ENCODE measurements around the gene POLN. TPM values are rescaled to one million over a fixed set of nuclear protein-coding genes. Genes with fewer than 3 reads are reported as not detected.

The POLN gene
- total RNA-seq, 3 donors from 2014 or later (not counting 1 experiment from before 2014, with no cell fraction given): 2.6 to 6.9 (median 3.3) TPM

GRCh38 chr4:2045518-2045951, 196.4 kb downstream of the POLN start:
- Mint-ChIP-seq H3K4me3 (no peak overlapping the region), H3K4me1 (no peaks in the 10 kb centered on the region), H3K27me3 (ENCODE audit: low read depth in 2 of 2) (peaks cover 8 to 15% of the 10 kb centered on the region in 2 donors), H3K36me3 (no peaks in the 10 kb centered on the region), H3K27ac (no peak overlapping the region), H3K9me3 (no peaks in the 10 kb centered on the region)
- 73% methylated on average over 11 of the region's 11 CpGs for WGBS (ENCODE audit: insufficient coverage)
- DNase-seq (no peak), ATAC-seq (no peak)
- Histone ChIP-seq H3K4me1 (ENCODE audit: control insufficient read depth, insufficient read depth, low read length) (peaks cover 18% of the 10 kb centered on the region), H3K36me3 (ENCODE audit: control insufficient read depth, insufficient read depth, low read length) (no peaks in the 10 kb centered on the region), H3K9me3 (ENCODE audit: control insufficient read depth, insufficient read depth, low read length) (no peaks in the 10 kb centered on the region), H3K27ac (ENCODE audit: low read length) (no peak overlapping the region), H3K4me3 (ENCODE audit: low read length) (no peak overlapping the region), H3K27me3 (ENCODE audit: control insufficient read depth, insufficient read depth, low read length) (peaks cover 5% of the 10 kb centered on the region)
- intact Hi-C loops (cut with micrococcal nuclease): no loop called here
- TF ChIP-seq, protein P1, sequence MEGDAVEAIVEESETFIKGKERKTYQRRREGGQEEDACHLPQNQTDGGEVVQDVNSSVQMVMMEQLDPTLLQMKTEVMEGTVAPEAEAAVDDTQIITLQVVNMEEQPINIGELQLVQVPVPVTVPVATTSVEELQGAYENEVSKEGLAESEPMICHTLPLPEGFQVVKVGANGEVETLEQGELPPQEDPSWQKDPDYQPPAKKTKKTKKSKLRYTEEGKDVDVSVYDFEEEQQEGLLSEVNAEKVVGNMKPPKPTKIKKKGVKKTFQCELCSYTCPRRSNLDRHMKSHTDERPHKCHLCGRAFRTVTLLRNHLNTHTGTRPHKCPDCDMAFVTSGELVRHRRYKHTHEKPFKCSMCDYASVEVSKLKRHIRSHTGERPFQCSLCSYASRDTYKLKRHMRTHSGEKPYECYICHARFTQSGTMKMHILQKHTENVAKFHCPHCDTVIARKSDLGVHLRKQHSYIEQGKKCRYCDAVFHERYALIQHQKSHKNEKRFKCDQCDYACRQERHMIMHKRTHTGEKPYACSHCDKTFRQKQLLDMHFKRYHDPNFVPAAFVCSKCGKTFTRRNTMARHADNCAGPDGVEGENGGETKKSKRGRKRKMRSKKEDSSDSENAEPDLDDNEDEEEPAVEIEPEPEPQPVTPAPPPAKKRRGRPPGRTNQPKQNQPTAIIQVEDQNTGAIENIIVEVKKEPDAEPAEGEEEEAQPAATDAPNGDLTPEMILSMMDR (IDR thresholded peaks at IDR 0.05): no peak

GRCh38 chr4:2044542-2045517, 197.1 kb downstream of the POLN start:
- WGBS (ENCODE audit: insufficient coverage): 94% methylated on average over 18 of the region's 18 CpGs
- ATAC-seq (no peak), DNase-seq (no peak)
- Mint-ChIP-seq H3K27ac (no peak overlapping the region), H3K4me1 (no peaks in the 10 kb centered on the region), H3K27me3 (ENCODE audit: low read depth in 2 of 2) (peaks cover 12 to 17% of the 10 kb centered on the region in 2 donors), H3K4me3 (no peak overlapping the region), H3K36me3 (no peaks in the 10 kb centered on the region), H3K9me3 (no peaks in the 10 kb centered on the region)
- no peak overlapping the region for H3K4me3 ChIP-seq (ENCODE audit: low read length)
- intact Hi-C loops (cut with micrococcal nuclease): no loop called here
- TF ChIP-seq, protein P1 (IDR thresholded peaks at IDR 0.05): no peak
- no peaks in the 10 kb centered on the region for H3K9me3 ChIP-seq (ENCODE audit: control insufficient read depth, insufficient read depth, low read length)
- H3K4me1 ChIP-seq (ENCODE audit: control insufficient read depth, insufficient read depth, low read length): peaks cover 18% of the 10 kb centered on the region
- no peak overlapping the region for H3K27ac ChIP-seq (ENCODE audit: low read length)
- no peaks in the 10 kb centered on the region for H3K36me3 ChIP-seq (ENCODE audit: control insufficient read depth, insufficient read depth, low read length)
- peaks cover 5% of the 10 kb centered on the region for H3K27me3 ChIP-seq (ENCODE audit: control insufficient read depth, insufficient read depth, low read length)

- H3K27ac Mint-ChIP-seq: no peak overlapping the region
- WGBS (ENCODE audit: insufficient coverage): 93% methylated on average over 6 of the region's 6 CpGs
Observed at GRCh38 chr4:2044119-2044485, 197.8 kb downstream of the POLN start.

More at GRCh38 chr4:2044119-2044485, 197.8 kb downstream of the POLN start:
- TF ChIP-seq, protein P1 (IDR thresholded peaks at IDR 0.05): no peak
- no peak for ATAC-seq
- Histone ChIP-seq H3K9me3 (ENCODE audit: control insufficient read depth, insufficient read depth, low read length) (no peaks in the 10 kb centered on the region), H3K36me3 (ENCODE audit: control insufficient read depth, insufficient read depth, low read length) (no peaks in the 10 kb centered on the region), H3K27me3 (ENCODE audit: control insufficient read depth, insufficient read depth, low read length) (peaks cover 5% of the 10 kb centered on the region), H3K4me1 (ENCODE audit: control insufficient read depth, insufficient read depth, low read length) (peaks cover 18% of the 10 kb centered on the region), H3K4me3 (ENCODE audit: low read length) (no peak overlapping the region), H3K27ac (ENCODE audit: low read length) (no peak overlapping the region)
- H3K36me3 Mint-ChIP-seq: no peaks in the 10 kb centered on the region
- H3K9me3 Mint-ChIP-seq: no peaks in the 10 kb centered on the region
- DNase-seq: no peak
- intact Hi-C loops (cut with micrococcal nuclease): no loop called here
- peak overlapping the region; percentile 56 for H3K4me3 Mint-ChIP-seq
- peaks cover 16 to 19% of the 10 kb centered on the region in 2 donors for H3K27me3 Mint-ChIP-seq (ENCODE audit: low read depth in 2 of 2)
- H3K4me1 Mint-ChIP-seq: no peaks in the 10 kb centered on the region

Data from natural killer cell (primary cell).